ENCODE results near the gene MC3R. TPM values are rescaled to one million over a fixed set of nuclear protein-coding genes. Genes with fewer than 3 reads are reported as not detected.
"Not testable (repeated sequence)": the region's sequence is repeated elsewhere in the genome, so short reads cannot be mapped to it uniquely, and the experiment has no call there.

MC3R gene
- total RNA-seq, 6 donors from 2014 or later, result not detected

GRCh38 chr20:56213321-56213720 lies 35.2 kb upstream of the MC3R start:
- no peaks in the 10 kb centered on the region for H3K27me3 ChIP-seq
- H3K27ac ChIP-seq, result no peak overlapping the region
- DNase-seq, result no peak
- no peaks in the 10 kb centered on the region for H3K36me3 ChIP-seq
- H3K4me1 ChIP-seq, result no peaks in the 10 kb centered on the region
- H3K4me3 ChIP-seq, result no peak overlapping the region
- WGBS, 2 donors, result 71 to 85% methylated on average over 2 of the region's 2 CpGs
- no peak for TF ChIP-seq POLR2AphosphoS5 (IDR thresholded peaks at IDR 0.05)
- no peak for TF ChIP-seq CTCF (IDR thresholded peaks at IDR 0.05)
- no peak for TF ChIP-seq POLR2A (IDR thresholded peaks at IDR 0.05)
- no peak for TF ChIP-seq EP300 (IDR thresholded peaks at IDR 0.05)
- H3K9me3 ChIP-seq, result no peaks in the 10 kb centered on the region
- no peak for ATAC-seq (ENCODE audit: low FRiP score in 2 of 2)

- Histone ChIP-seq H3K4me3 (no peak overlapping the region), H3K36me3 (no peaks in the 10 kb centered on the region), H3K27ac (no peak overlapping the region), H3K27me3 (no peaks in the 10 kb centered on the region), H3K9me3 (peaks cover 0 to 2% (median 0%) of the 10 kb centered on the region in 4 donors), H3K4me1 (no peaks in the 10 kb centered on the region)
- no peak for ATAC-seq (ENCODE audit: low FRiP score in 2 of 2)
- WGBS, 2 donors, result 38 to 45% methylated on average over 1 to 2 of the region's 2 CpGs
- TF ChIP-seq POLR2AphosphoS5 (IDR thresholded peaks at IDR 0.05) (no peak), POLR2A (IDR thresholded peaks at IDR 0.05) (no peak), CTCF (IDR thresholded peaks at IDR 0.05) (no peak), EP300 (IDR thresholded peaks at IDR 0.05) (no peak)
- no peak for DNase-seq
Measured at GRCh38 chr20:56215115-56215514, 33.4 kb upstream of the MC3R start.

- TF ChIP-seq POLR2A (IDR thresholded peaks at IDR 0.05) (no peak), EP300 (IDR thresholded peaks at IDR 0.05) (no peak), CTCF (IDR thresholded peaks at IDR 0.05) (no peak), POLR2AphosphoS5 (IDR thresholded peaks at IDR 0.05) (no peak)
- no peak overlapping the region for H3K4me3 ChIP-seq
- H3K27me3 ChIP-seq, result no peaks in the 10 kb centered on the region
- ATAC-seq (ENCODE audit: low FRiP score in 2 of 2), result no peak
- H3K9me3 ChIP-seq, result peaks cover 0 to 2% (median 0%) of the 10 kb centered on the region in 4 donors
- no peak overlapping the region for H3K27ac ChIP-seq
- WGBS, 2 donors, result 63 to 66% methylated on average over 2 of the region's 2 CpGs
- H3K36me3 ChIP-seq, result no peaks in the 10 kb centered on the region
- H3K4me1 ChIP-seq, result no peaks in the 10 kb centered on the region
- DNase-seq, result no peak
Measured at GRCh38 chr20:56217829-56218228, 30.7 kb upstream of the MC3R start.

- H3K27ac ChIP-seq; H3K27me3 ChIP-seq; H3K36me3 ChIP-seq; H3K9me3 ChIP-seq; DNase-seq; ATAC-seq (ENCODE audit: low FRiP score in 2 of 2); H3K4me1 ChIP-seq; H3K4me3 ChIP-seq: not testable (repeated sequence)
- 80 to 82% methylated on average over 4 of the region's 4 CpGs for WGBS, 2 donors
Measured at GRCh38 chr20:56221186-56221585, 27.3 kb upstream of the MC3R start.

GRCh38 chr20:56222201-56222600 lies 26.3 kb upstream of the MC3R start:
- Histone ChIP-seq H3K4me3 (no peak overlapping the region), H3K27ac (no peak overlapping the region), H3K4me1 (no peaks in the 10 kb centered on the region), H3K36me3 (no peaks in the 10 kb centered on the region), H3K27me3 (no peaks in the 10 kb centered on the region), H3K9me3 (peaks cover 0 to 2% (median 0%) of the 10 kb centered on the region in 4 donors)
- ATAC-seq (ENCODE audit: low FRiP score in 2 of 2), result no peak
- TF ChIP-seq POLR2AphosphoS5 (IDR thresholded peaks at IDR 0.05), result no peak
- WGBS, 2 donors, result 82% methylated on average over 1 of the region's 1 CpG
- DNase-seq, result no peak

GRCh38 chr20:56222945-56223344 lies 25.6 kb upstream of the MC3R start:
- Histone ChIP-seq H3K27ac (no peak overlapping the region), H3K9me3 (peaks cover 0 to 2% (median 0%) of the 10 kb centered on the region in 4 donors), H3K27me3 (no peaks in the 10 kb centered on the region), H3K4me3 (no peak overlapping the region), H3K36me3 (no peaks in the 10 kb centered on the region), H3K4me1 (no peaks in the 10 kb centered on the region)
- 77 to 85% methylated on average over 2 of the region's 2 CpGs for WGBS, 2 donors
- ATAC-seq (ENCODE audit: low FRiP score in 2 of 2) (no peak), DNase-seq (no peak)
- TF ChIP-seq CTCF (IDR thresholded peaks at IDR 0.05) (no peak), POLR2A (IDR thresholded peaks at IDR 0.05) (no peak), POLR2AphosphoS5 (IDR thresholded peaks at IDR 0.05) (no peak), EP300 (IDR thresholded peaks at IDR 0.05) (no peak)

All from upper lobe of left lung (tissue), 6 donors.